ENCODE results near the gene AKT2.

The AKT2 gene

GRCh38 chr19:40300668-40301067 lies 15.5 kb upstream of the AKT2 start:
- no peak for DNase-seq (ENCODE audit: low spot score)
- TF ChIP-seq CTCF (IDR thresholded peaks at IDR 0.05; ENCODE audit: extremely low read depth, missing control alignments): no peak

- no peak for TF ChIP-seq CTCF (IDR thresholded peaks at IDR 0.05; ENCODE audit: extremely low read depth, missing control alignments)
- DNase-seq (ENCODE audit: low spot score): no peak
Measured at GRCh38 chr19:40298026-40298425, 12.9 kb upstream of the AKT2 start.

- TF ChIP-seq CTCF (IDR thresholded peaks at IDR 0.05; ENCODE audit: extremely low read depth, missing control alignments): no peak
Measured at GRCh38 chr19:40294560-40294959, 9.4 kb upstream of the AKT2 start.

GRCh38 chr19:40286971-40287421 lies 1.9 kb upstream of the AKT2 start:
- DNase-seq (ENCODE audit: low spot score): peak; percentile 1
- TF ChIP-seq CTCF (IDR thresholded peaks at IDR 0.05; ENCODE audit: extremely low read depth, missing control alignments): no peak

More at GRCh38 chr19:40294560-40294959, 9.4 kb upstream of the AKT2 start:
- no peak for DNase-seq (ENCODE audit: low spot score)

- no peak for TF ChIP-seq CTCF (IDR thresholded peaks at IDR 0.05; ENCODE audit: extremely low read depth, missing control alignments)
- peak; percentile 3 for DNase-seq (ENCODE audit: low spot score)
Measured at GRCh38 chr19:40286235-40286970, 1.3 kb upstream of the AKT2 start.

- peak; percentile 97 for DNase-seq (ENCODE audit: low spot score)
- TF ChIP-seq CTCF (IDR thresholded peaks at IDR 0.05; ENCODE audit: extremely low read depth, missing control alignments): no peak
Measured at GRCh38 chr19:40285353-40286234, 449 bp upstream of the AKT2 start.

- no peak for TF ChIP-seq CTCF (IDR thresholded peaks at IDR 0.05; ENCODE audit: extremely low read depth, missing control alignments)
- DNase-seq (ENCODE audit: low spot score): no peak
Measured at GRCh38 chr19:40284251-40284500, 969 bp downstream of the AKT2 start.
